Parathyroid adenoma (tissue), 2 donors: ENCODE data around the gene NOS1AP.

ENCODE experiments used
- H2AFZ ChIP-seq: fragments of 300-600 bp; sonication (generic); one replicate; pipeline ENCODE4 v1.7.0; 2017; ENCODE audit warnings: antibody characterized with exemption, mild to moderate bottlenecking
- H3K27ac ChIP-seq: fragments of 300-600 bp; sonication (generic); one replicate; pipeline ENCODE4 v1.7.0; 2017
- H3K27me3 ChIP-seq: fragments of 300-600 bp; sonication (generic); one replicate; pipeline ENCODE4 v1.7.0; 2017; ENCODE audit warnings: low read length; ENCODE audit not compliant: control insufficient read depth, insufficient read depth
- H3K36me3 ChIP-seq: fragments of 300-600 bp; sonication (generic); one replicate; pipeline ENCODE4 v1.7.0; 2017; ENCODE audit warnings: low read length; ENCODE audit not compliant: control insufficient read depth, insufficient read depth
- H3K4me1 ChIP-seq: fragments of 300-600 bp; sonication (generic); one replicate; pipeline ENCODE4 v1.7.0; 2017; ENCODE audit warnings: control low read depth
- H3K4me2 ChIP-seq: fragments of 300-600 bp; sonication (generic); one replicate; pipeline ENCODE4 v1.7.0; 2017; ENCODE audit warnings: low read length
- H3K4me3 ChIP-seq: fragments of 300-600 bp; sonication (generic); one replicate; pipeline ENCODE4 v1.7.0; 2017; ENCODE audit warnings: low read depth, low read length
- H3K79me2 ChIP-seq: fragments of 300-600 bp; sonication (generic); one replicate; pipeline ENCODE4 v1.7.0; 2017; ENCODE audit warnings: control low read depth
- H3K9ac ChIP-seq: fragments of 300-600 bp; sonication (generic); one replicate; pipeline ENCODE4 v1.7.0; 2017; ENCODE audit warnings: mild to moderate bottlenecking
- H3K9me3 ChIP-seq: fragments of 300-600 bp; sonication (generic); one replicate; pipeline ENCODE4 v1.7.0; 2017; ENCODE audit warnings: low read length; ENCODE audit not compliant: control insufficient read depth
- CTCF ChIP-seq: fragments of 300-600 bp; sonication (generic); IDR thresholded peaks from one replicate; pipeline ENCODE4 v1.7.0; 2017; ENCODE audit warnings: antibody characterized with exemption, mild to moderate bottlenecking
- donor health status: primary hyperparathyroidism.

Gene NOS1AP

GRCh38 chr1:162381941-162382750, 312.7 kb downstream of the NOS1AP start:
- Histone ChIP-seq H3K9ac (no peak overlapping the region), H3K9me3 (no peaks in the 10 kb centered on the region), H3K27ac (no peak overlapping the region)

GRCh38 chr1:162383091-162383490, 313.6 kb downstream of the NOS1AP start:
- Histone ChIP-seq H3K9ac (no peak overlapping the region), H3K27ac (no peak overlapping the region), H3K79me2 (no peaks in the 10 kb centered on the region)

More at GRCh38 chr1:162381941-162382750, 312.7 kb downstream of the NOS1AP start:
- Histone ChIP-seq H2AFZ (no peak overlapping the region), H3K79me2 (no peaks in the 10 kb centered on the region), H3K27me3 (no peaks in the 10 kb centered on the region), H3K4me1 (no peaks in the 10 kb centered on the region), H3K4me2 (no peak overlapping the region), H3K4me3 (no peak overlapping the region), H3K36me3 (no peaks in the 10 kb centered on the region)
- no peak for TF ChIP-seq CTCF

GRCh38 chr1:162383516-162383915, 314.0 kb downstream of the NOS1AP start:
- Histone ChIP-seq H2AFZ (no peak overlapping the region), H3K9ac (no peak overlapping the region), H3K4me3 (no peak overlapping the region), H3K4me1 (no peaks in the 10 kb centered on the region), H3K9me3 (no peaks in the 10 kb centered on the region), H3K4me2 (no peak overlapping the region), H3K27me3 (no peaks in the 10 kb centered on the region), H3K79me2 (no peaks in the 10 kb centered on the region), H3K27ac (no peak overlapping the region), H3K36me3 (no peaks in the 10 kb centered on the region)
- no peak for TF ChIP-seq CTCF

More at GRCh38 chr1:162383091-162383490, 313.6 kb downstream of the NOS1AP start:
- H3K36me3 ChIP-seq: no peaks in the 10 kb centered on the region
- no peak overlapping the region for H3K4me2 ChIP-seq
- TF ChIP-seq CTCF: no peak
- H3K27me3 ChIP-seq: no peaks in the 10 kb centered on the region
- no peaks in the 10 kb centered on the region for H3K9me3 ChIP-seq
- no peaks in the 10 kb centered on the region for H3K4me1 ChIP-seq
- no peak overlapping the region for H3K4me3 ChIP-seq
- no peak overlapping the region for H2AFZ ChIP-seq

- Histone ChIP-seq H3K27me3 (no peaks in the 10 kb centered on the region), H3K9ac (no peak overlapping the region), H2AFZ (no peak overlapping the region), H3K4me2 (no peak overlapping the region), H3K4me3 (no peak overlapping the region), H3K9me3 (no peaks in the 10 kb centered on the region), H3K27ac (no peak overlapping the region), H3K36me3 (no peaks in the 10 kb centered on the region), H3K4me1 (no peaks in the 10 kb centered on the region), H3K79me2 (no peaks in the 10 kb centered on the region)
- no peak for TF ChIP-seq CTCF
These were observed 314.6 kb downstream of the NOS1AP start for GRCh38 chr1:162384116-162384515.
